Measurements from ENCODE around the gene NPNT.

Gene NPNT

GRCh38 chr4:105870963-105871362, 24.3 kb upstream of the NPNT start:
- TF ChIP-seq CTCF (IDR thresholded peaks at IDR 0.05; ENCODE audit: low read length) (no peak), EZH2 (IDR thresholded peaks at IDR 0.05; ENCODE audit: borderline replicate concordance, low read length) (no peak)
- H3K27ac ChIP-seq (ENCODE audit: low read depth, low read length, poor library complexity, severe bottlenecking): no peak overlapping the region
- no peaks in the 10 kb centered on the region for H3K79me2 ChIP-seq (ENCODE audit: insufficient read depth, low read length)
- no peaks in the 10 kb centered on the region for H3K27me3 ChIP-seq (ENCODE audit: insufficient read depth, low read length)
- no peaks in the 10 kb centered on the region for H4K20me1 ChIP-seq (ENCODE audit: insufficient read depth, low read length)
- H3K4me3 ChIP-seq (ENCODE audit: low read depth, low read length, poor library complexity, severe bottlenecking): no peak overlapping the region
- no peaks in the 10 kb centered on the region for H3K36me3 ChIP-seq (ENCODE audit: insufficient read depth, low read length)
- no peaks in the 10 kb centered on the region for H3K9me2 ChIP-seq (ENCODE audit: low read depth, low read length)
- no peak overlapping the region for H3K9ac ChIP-seq (ENCODE audit: low read length)
- H3F3A ChIP-seq (ENCODE audit: insufficient read depth, low read length): no peaks in the 10 kb centered on the region
- no peaks in the 10 kb centered on the region for H3K4me1 ChIP-seq (ENCODE audit: insufficient read depth, low read length, severe bottlenecking)
- H2AFZ ChIP-seq (ENCODE audit: low read length): no peak overlapping the region
- no peak overlapping the region for H3K4me2 ChIP-seq (ENCODE audit: low read length)
- H3K9me3 ChIP-seq (ENCODE audit: low read length): no peaks in the 10 kb centered on the region

DNA sequence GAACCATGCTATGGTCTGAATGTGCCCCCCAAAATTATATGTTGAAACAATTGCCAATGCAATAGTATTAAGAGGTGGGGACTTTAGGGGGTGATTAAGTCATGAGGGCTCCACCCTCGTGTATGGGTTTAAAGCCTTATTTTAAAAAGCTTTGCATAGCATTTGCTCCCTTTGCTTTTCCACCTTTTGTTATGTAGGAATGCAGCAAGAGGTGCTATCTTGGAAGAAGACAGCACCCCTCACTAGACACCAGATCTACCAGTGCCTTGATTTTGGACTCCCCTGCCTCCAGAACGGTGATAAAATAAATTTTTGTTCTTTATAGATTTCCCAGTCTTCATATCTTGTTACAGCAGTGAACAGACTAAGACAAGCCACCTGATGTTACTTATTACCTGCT, 23.3 kb upstream of the NPNT start:
- H3K9me2 ChIP-seq (ENCODE audit: low read depth, low read length): no peaks in the 10 kb centered on the region
- no peak overlapping the region for H3K9ac ChIP-seq (ENCODE audit: low read length)
- H4K20me1 ChIP-seq (ENCODE audit: insufficient read depth, low read length): no peaks in the 10 kb centered on the region
- H3K4me2 ChIP-seq (ENCODE audit: low read length): no peak overlapping the region
- no peak overlapping the region for H2AFZ ChIP-seq (ENCODE audit: low read length)
- H3K79me2 ChIP-seq (ENCODE audit: insufficient read depth, low read length): no peaks in the 10 kb centered on the region
- H3F3A ChIP-seq (ENCODE audit: insufficient read depth, low read length): no peaks in the 10 kb centered on the region
- no peaks in the 10 kb centered on the region for H3K27me3 ChIP-seq (ENCODE audit: insufficient read depth, low read length)
- no peak overlapping the region for H3K27ac ChIP-seq (ENCODE audit: low read depth, low read length, poor library complexity, severe bottlenecking)
- TF ChIP-seq CTCF (IDR thresholded peaks at IDR 0.05; ENCODE audit: low read length): no peak
- no peak for TF ChIP-seq EZH2 (IDR thresholded peaks at IDR 0.05; ENCODE audit: borderline replicate concordance, low read length)
- H3K4me3 ChIP-seq (ENCODE audit: low read depth, low read length, poor library complexity, severe bottlenecking): no peak overlapping the region
- no peaks in the 10 kb centered on the region for H3K4me1 ChIP-seq (ENCODE audit: insufficient read depth, low read length, severe bottlenecking)
- H3K9me3 ChIP-seq (ENCODE audit: low read length): no peaks in the 10 kb centered on the region
- H3K36me3 ChIP-seq (ENCODE audit: insufficient read depth, low read length): no peaks in the 10 kb centered on the region

GRCh38 chr4:105875233-105875632, 20.0 kb upstream of the NPNT start:
- H3K9ac ChIP-seq (ENCODE audit: low read length): no peak overlapping the region
- TF ChIP-seq CTCF (IDR thresholded peaks at IDR 0.05; ENCODE audit: low read length) (no peak), EZH2 (IDR thresholded peaks at IDR 0.05; ENCODE audit: borderline replicate concordance, low read length) (no peak)
- H3K27me3 ChIP-seq (ENCODE audit: insufficient read depth, low read length): no peaks in the 10 kb centered on the region
- H4K20me1 ChIP-seq (ENCODE audit: insufficient read depth, low read length): no peaks in the 10 kb centered on the region
- H3K27ac ChIP-seq (ENCODE audit: low read depth, low read length, poor library complexity, severe bottlenecking): no peak overlapping the region
- H3K9me2 ChIP-seq (ENCODE audit: low read depth, low read length): no peaks in the 10 kb centered on the region
- H3K4me2 ChIP-seq (ENCODE audit: low read length): no peak overlapping the region
- H3K9me3 ChIP-seq (ENCODE audit: low read length): no peaks in the 10 kb centered on the region
- H3K36me3 ChIP-seq (ENCODE audit: insufficient read depth, low read length): no peaks in the 10 kb centered on the region
- H3K4me1 ChIP-seq (ENCODE audit: insufficient read depth, low read length, severe bottlenecking): no peaks in the 10 kb centered on the region
- no peak overlapping the region for H2AFZ ChIP-seq (ENCODE audit: low read length)
- no peaks in the 10 kb centered on the region for H3K79me2 ChIP-seq (ENCODE audit: insufficient read depth, low read length)
- no peak overlapping the region for H3K4me3 ChIP-seq (ENCODE audit: low read depth, low read length, poor library complexity, severe bottlenecking)
- no peaks in the 10 kb centered on the region for H3F3A ChIP-seq (ENCODE audit: insufficient read depth, low read length)
